ENCODE data around the gene NMUR1. TPM values are rescaled to one million over a fixed set of nuclear protein-coding genes. Genes with fewer than 3 reads are reported as not detected.

Gene NMUR1
- total and polyA plus RNA-seq, 2 donors from 2014 or later = 0.94 to 1.3 TPM

DNA sequence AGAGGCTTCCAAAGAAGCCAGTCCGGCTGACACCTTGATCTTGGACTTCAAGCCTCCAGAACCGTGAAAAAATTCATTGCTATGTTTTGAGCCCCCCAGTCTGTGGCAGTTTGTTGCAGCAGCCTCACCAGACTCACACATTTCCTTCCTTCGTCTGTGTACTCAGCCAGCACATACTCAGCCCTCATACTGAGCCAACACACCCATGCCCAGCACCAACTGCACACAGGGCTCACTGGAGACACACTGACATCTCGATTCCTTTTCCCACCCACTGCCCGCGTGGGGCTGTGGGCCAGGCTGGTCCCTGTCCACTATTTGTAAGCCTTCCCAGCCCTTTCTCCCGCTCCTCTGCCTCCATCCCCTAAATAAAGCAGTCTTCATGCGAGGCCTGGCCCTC, 24.1 kb upstream of the NMUR1 start:
- no peak for DNase-seq
- Histone ChIP-seq H3K4me1 (ENCODE audit: control insufficient read depth in 2 of 3, insufficient read depth in 2 of 3, low read depth in 1 of 3, low read length in 3 of 3) (peaks cover 0 to 15% (median 4%) of the 10 kb centered on the region in 3 donors), H3K4me3 (ENCODE audit: low read length in 3 of 3) (peak overlapping the region in 1 of 3 donors; percentile 47), H3K9ac (ENCODE audit: low read length in 3 of 3) (peak overlapping the region in 1 of 3 donors; percentile 55), H3K36me3 (ENCODE audit: control insufficient read depth in 2 of 3, insufficient read depth in 3 of 3, low read length in 3 of 3) (no peaks in the 10 kb centered on the region), H3K9me3 (ENCODE audit: control insufficient read depth in 2 of 3, insufficient read depth in 1 of 3, low read length in 3 of 3) (no peaks in the 10 kb centered on the region), H3K27ac (ENCODE audit: low read depth in 2 of 2, low read length in 2 of 2) (peak overlapping the region; percentile 33 to 67), H3K27me3 (ENCODE audit: control insufficient read depth, insufficient read depth, low read length) (no peaks in the 10 kb centered on the region)
- no peak for FAIRE-seq
- TF ChIP-seq, protein P1, sequence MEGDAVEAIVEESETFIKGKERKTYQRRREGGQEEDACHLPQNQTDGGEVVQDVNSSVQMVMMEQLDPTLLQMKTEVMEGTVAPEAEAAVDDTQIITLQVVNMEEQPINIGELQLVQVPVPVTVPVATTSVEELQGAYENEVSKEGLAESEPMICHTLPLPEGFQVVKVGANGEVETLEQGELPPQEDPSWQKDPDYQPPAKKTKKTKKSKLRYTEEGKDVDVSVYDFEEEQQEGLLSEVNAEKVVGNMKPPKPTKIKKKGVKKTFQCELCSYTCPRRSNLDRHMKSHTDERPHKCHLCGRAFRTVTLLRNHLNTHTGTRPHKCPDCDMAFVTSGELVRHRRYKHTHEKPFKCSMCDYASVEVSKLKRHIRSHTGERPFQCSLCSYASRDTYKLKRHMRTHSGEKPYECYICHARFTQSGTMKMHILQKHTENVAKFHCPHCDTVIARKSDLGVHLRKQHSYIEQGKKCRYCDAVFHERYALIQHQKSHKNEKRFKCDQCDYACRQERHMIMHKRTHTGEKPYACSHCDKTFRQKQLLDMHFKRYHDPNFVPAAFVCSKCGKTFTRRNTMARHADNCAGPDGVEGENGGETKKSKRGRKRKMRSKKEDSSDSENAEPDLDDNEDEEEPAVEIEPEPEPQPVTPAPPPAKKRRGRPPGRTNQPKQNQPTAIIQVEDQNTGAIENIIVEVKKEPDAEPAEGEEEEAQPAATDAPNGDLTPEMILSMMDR (IDR thresholded peaks at IDR 0.05; ENCODE audit: borderline replicate concordance, extremely low read depth, insufficient read depth) = no peak
- intact Hi-C loops (cut with DNase I) = loop anchor here (10.0 kb wide), 1 partner anchor 70 kb away; no protein-coding TSS in a partner anchor

DNA sequence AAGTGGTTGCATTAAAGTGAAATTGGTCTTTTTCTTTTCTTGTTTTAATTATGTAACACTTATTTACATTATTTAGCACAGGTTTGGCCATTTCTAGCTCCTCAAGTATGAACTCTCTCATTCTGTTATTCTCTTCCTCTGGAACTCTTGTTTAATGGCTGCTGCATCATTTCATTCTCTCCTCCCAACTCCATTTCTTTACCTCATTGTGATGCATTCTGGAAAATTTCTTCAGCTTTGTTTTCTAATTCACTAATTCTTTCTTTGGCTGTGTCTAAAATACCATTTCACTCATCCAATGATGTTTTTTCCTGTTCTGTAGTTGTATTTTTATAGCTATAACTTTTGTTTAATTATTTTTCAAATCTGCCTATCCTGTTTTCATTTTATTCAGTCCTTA, 22.5 kb upstream of the NMUR1 start:
- FAIRE-seq = no peak

DNA sequence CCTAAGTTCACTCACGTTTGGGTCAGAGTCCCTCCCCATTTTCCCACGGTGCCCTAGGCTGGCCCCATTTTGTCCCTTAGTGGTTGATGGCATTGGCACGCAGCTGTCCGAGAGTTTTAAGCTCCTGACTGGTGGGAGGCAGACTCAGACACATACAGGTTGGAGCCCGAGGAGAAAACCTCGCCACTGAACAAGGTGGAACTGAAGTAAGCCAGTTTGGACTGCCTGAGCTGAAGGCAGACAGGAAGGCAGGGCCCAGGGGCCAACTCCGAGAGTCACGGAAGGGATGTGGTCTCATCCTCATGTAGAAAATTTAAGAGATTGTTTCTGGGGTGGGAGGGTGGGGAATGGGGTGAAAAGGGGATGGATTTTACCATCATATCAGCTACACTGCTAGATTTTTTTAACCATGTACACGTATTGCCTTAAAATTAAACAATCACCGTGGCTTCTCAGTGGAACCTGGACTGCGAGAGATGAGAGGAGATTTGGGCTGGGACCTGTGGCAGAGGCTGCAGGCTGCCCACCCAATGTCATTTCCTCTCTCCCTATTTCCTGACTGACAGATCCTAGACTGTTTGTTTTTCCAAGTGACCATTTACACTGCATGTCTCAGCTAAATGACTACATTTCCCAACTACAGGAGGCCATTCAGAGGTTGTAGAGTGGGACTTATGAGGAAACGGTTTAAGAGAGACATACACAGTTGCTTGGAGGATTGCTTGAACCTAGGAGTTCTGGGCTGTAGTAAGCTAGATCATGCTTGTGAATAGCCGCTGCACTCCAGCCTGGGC, 19.4 kb upstream of the NMUR1 start:
- FAIRE-seq (no peak), DNase-seq (no peak)
- no peaks in the 10 kb centered on the region for H3K27me3 ChIP-seq (ENCODE audit: control insufficient read depth, insufficient read depth, low read length)
- H3K9me3 ChIP-seq (ENCODE audit: control insufficient read depth in 2 of 3, insufficient read depth in 1 of 3, low read length in 3 of 3) = no peaks in the 10 kb centered on the region
- no peak overlapping the region for H3K9ac ChIP-seq (ENCODE audit: low read length in 3 of 3)
- H3K27ac ChIP-seq (ENCODE audit: low read depth in 2 of 2, low read length in 2 of 2) = no peak overlapping the region
- no peaks in the 10 kb centered on the region for H3K36me3 ChIP-seq (ENCODE audit: control insufficient read depth in 2 of 3, insufficient read depth in 3 of 3, low read length in 3 of 3)
- peaks cover 0 to 11% (median 5%) of the 10 kb centered on the region in 3 donors for H3K4me1 ChIP-seq (ENCODE audit: control insufficient read depth in 2 of 3, insufficient read depth in 2 of 3, low read depth in 1 of 3, low read length in 3 of 3)
- TF ChIP-seq, protein P1 (IDR thresholded peaks at IDR 0.05; ENCODE audit: borderline replicate concordance, extremely low read depth, insufficient read depth) = no peak
- H3K4me3 ChIP-seq (ENCODE audit: low read length in 3 of 3) = no peak overlapping the region
- intact Hi-C loops (cut with DNase I) = loop anchor here (10.0 kb wide), 1 partner anchor 65 kb away; no protein-coding TSS in a partner anchor

More for the DNA sequence above, 22.5 kb upstream of the NMUR1 start:
- H3K9ac ChIP-seq (ENCODE audit: low read length in 3 of 3) = no peak overlapping the region
- TF ChIP-seq, protein P1 (IDR thresholded peaks at IDR 0.05; ENCODE audit: borderline replicate concordance, extremely low read depth, insufficient read depth) = no peak
- H3K36me3 ChIP-seq (ENCODE audit: control insufficient read depth in 2 of 3, insufficient read depth in 3 of 3, low read length in 3 of 3) = no peaks in the 10 kb centered on the region
- H3K27me3 ChIP-seq (ENCODE audit: control insufficient read depth, insufficient read depth, low read length) = no peaks in the 10 kb centered on the region
- H3K4me1 ChIP-seq (ENCODE audit: control insufficient read depth in 2 of 3, insufficient read depth in 2 of 3, low read depth in 1 of 3, low read length in 3 of 3) = peaks cover 0 to 14% (median 2%) of the 10 kb centered on the region in 3 donors
- DNase-seq = no peak
- intact Hi-C loops (cut with DNase I) = loop anchor here (10.0 kb wide), 1 partner anchor 68 kb away; no protein-coding TSS in a partner anchor
- H3K4me3 ChIP-seq (ENCODE audit: low read length in 3 of 3) = no peak overlapping the region
- H3K9me3 ChIP-seq (ENCODE audit: control insufficient read depth in 2 of 3, insufficient read depth in 1 of 3, low read length in 3 of 3) = no peaks in the 10 kb centered on the region
- no peak overlapping the region for H3K27ac ChIP-seq (ENCODE audit: low read depth in 2 of 2, low read length in 2 of 2)

Data from kidney (tissue), 14 donors.